Gastrocnemius medialis (tissue), 4 donors: ENCODE results near the gene EYA4.

Source experiments
- POLR2A ChIP-seq, 2 donors: fragments of 450-650 bp; IDR thresholded peaks; one replicate each; pipeline ENCODE4 v1.6.1; 2017; ENCODE audit warnings: antibody characterized with exemption in 2 of 2, mild to moderate bottlenecking in 2 of 2, moderate library complexity in 2 of 2
- TF ChIP-seq, protein P1 (sequence below), 5 experiments: fragments of 450-650 bp in 3 of 5; fragments of 200-600 bp in 2 of 5; sonication (generic) in 2 of 5; IDR thresholded peaks in 4 of 5; conservative IDR thresholded peaks in 1 of 5; 1 replicate in 4 of 5; 2 replicates in 1 of 5; pipeline ENCODE4 v1.5.1; 2016 to 2019; ENCODE audit warnings: antibody characterized with exemption in 5 of 5, mild to moderate bottlenecking in 3 of 5, moderate library complexity in 3 of 5

- TF ChIP-seq, protein P1, sequence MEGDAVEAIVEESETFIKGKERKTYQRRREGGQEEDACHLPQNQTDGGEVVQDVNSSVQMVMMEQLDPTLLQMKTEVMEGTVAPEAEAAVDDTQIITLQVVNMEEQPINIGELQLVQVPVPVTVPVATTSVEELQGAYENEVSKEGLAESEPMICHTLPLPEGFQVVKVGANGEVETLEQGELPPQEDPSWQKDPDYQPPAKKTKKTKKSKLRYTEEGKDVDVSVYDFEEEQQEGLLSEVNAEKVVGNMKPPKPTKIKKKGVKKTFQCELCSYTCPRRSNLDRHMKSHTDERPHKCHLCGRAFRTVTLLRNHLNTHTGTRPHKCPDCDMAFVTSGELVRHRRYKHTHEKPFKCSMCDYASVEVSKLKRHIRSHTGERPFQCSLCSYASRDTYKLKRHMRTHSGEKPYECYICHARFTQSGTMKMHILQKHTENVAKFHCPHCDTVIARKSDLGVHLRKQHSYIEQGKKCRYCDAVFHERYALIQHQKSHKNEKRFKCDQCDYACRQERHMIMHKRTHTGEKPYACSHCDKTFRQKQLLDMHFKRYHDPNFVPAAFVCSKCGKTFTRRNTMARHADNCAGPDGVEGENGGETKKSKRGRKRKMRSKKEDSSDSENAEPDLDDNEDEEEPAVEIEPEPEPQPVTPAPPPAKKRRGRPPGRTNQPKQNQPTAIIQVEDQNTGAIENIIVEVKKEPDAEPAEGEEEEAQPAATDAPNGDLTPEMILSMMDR (IDR thresholded peaks at IDR 0.05 in 4 of 5, conservative IDR thresholded peaks at IDR 0.05 in 1 of 5) = no peak
- no peak for TF ChIP-seq POLR2A (IDR thresholded peaks at IDR 0.05)
These were observed 246.0 kb downstream of the EYA4 start for GRCh38 chr6:133487174-133487573.
